ENCODE results near the gene FNBP1L.

GRCh38 chr1:93581917-93582850, 134.3 kb downstream of the FNBP1L start:
- TF ChIP-seq POLR2AphosphoS5 (IDR thresholded peaks at IDR 0.05; ENCODE audit: low read depth) (no peak), CTCF (conservative IDR thresholded peaks at IDR 0.05; ENCODE audit: low read depth in 2 of 2) (no peak), EZH2 (IDR thresholded peaks at IDR 0.05; ENCODE audit: low read depth, unreplicated experiment) (no peak), EZH2phosphoT487 (IDR thresholded peaks at IDR 0.05; ENCODE audit: unreplicated experiment) (no peak), REST (IDR thresholded peaks at IDR 0.05; ENCODE audit: unreplicated experiment) (no peak), CREB1 (CRISPR knock-in tag; IDR thresholded peaks at IDR 0.05; ENCODE audit: low read depth) (no peak), ZNF114 (CRISPR knock-in tag; IDR thresholded peaks at IDR 0.05) (no peak), ZNF331 (CRISPR knock-in tag; IDR thresholded peaks at IDR 0.05; ENCODE audit: low read depth) (no peak), JUNB (IDR thresholded peaks at IDR 0.05; ENCODE audit: unreplicated experiment) (no peak)
